ENCODE data around the gene PAK4.

GRCh38 chr19:39212375-39212742, 86.8 kb downstream of the PAK4 start:
- TF ChIP-seq CTCF (IDR thresholded peaks at IDR 0.05; ENCODE audit: low read depth, low read length): peak; percentile 50
- no peak for TF ChIP-seq POLR2A (IDR thresholded peaks at IDR 0.05; ENCODE audit: extremely low read depth, insufficient read length)
- TF ChIP-seq MYC (IDR thresholded peaks at IDR 0.05; ENCODE audit: low read depth, low read length): no peak
- TF ChIP-seq, protein P1, sequence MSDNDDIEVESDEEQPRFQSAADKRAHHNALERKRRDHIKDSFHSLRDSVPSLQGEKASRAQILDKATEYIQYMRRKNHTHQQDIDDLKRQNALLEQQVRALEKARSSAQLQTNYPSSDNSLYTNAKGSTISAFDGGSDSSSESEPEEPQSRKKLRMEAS (IDR thresholded peaks at IDR 0.05; ENCODE audit: low read depth, low read length): no peak

Measured in NB4 (cell line).